H7 (cell line): ENCODE measurements around the gene NCKAP1. TPM values are rescaled to one million over a fixed set of nuclear protein-coding genes. Genes with fewer than 3 reads are reported as not detected.
"Not testable (repeated sequence)": the region's sequence is repeated elsewhere in the genome, so short reads cannot be mapped to it uniquely, and the experiment has no call there.

ENCODE experiments used
- DNase-seq: peaks from one replicate; pipeline ENCODE4 v3.0.0; 2012
- H3K27me3 ChIP-seq: 2 replicates; pipeline ENCODE4 v1.6.0; 2011; ENCODE audit warnings: mild to moderate bottlenecking, low read length; ENCODE audit not compliant: control insufficient read depth, insufficient read depth
- H3K36me3 ChIP-seq: replicated peaks from 2 replicates; pipeline ENCODE4 v1.5.1; 2011; ENCODE audit warnings: low read length; ENCODE audit not compliant: control insufficient read depth, insufficient read depth
- H3K4me3 ChIP-seq: 2 replicates; pipeline ENCODE4 v1.5.1; 2011; ENCODE audit warnings: low read depth, mild to moderate bottlenecking, control low read depth, low read length, moderate library complexity; ENCODE audit not compliant: insufficient read depth
- total RNA-seq: library from RNA; depleted of rRNA; stranded (reverse); fragments of >200 nt; shearing (Covaris generic); gene quantifications from 2 replicates; pipeline ENCODE4 v1.2.3, GENCODE V29; 2014

Gene NCKAP1
- total RNA-seq, 1 experiment from 2014 or later: 135 TPM

- no peak for DNase-seq
- Histone ChIP-seq H3K36me3 (no peaks in the 10 kb centered on the region), H3K4me3 (no peak overlapping the region), H3K27me3 (no peaks in the 10 kb centered on the region)
Observed at GRCh38 chr2:182887753-182888415, 150.4 kb downstream of the NCKAP1 start.

- H3K36me3 ChIP-seq: no peaks in the 10 kb centered on the region
Observed at GRCh38 chr2:182887093-182887492, 151.2 kb downstream of the NCKAP1 start.

GRCh38 chr2:182885771-182886170 lies 152.5 kb downstream of the NCKAP1 start:
- no peak overlapping the region for H3K4me3 ChIP-seq
- H3K27me3 ChIP-seq: no peaks in the 10 kb centered on the region
- H3K36me3 ChIP-seq: no peaks in the 10 kb centered on the region
- DNase-seq: no peak

More at GRCh38 chr2:182887093-182887492, 151.2 kb downstream of the NCKAP1 start:
- no peaks in the 10 kb centered on the region for H3K27me3 ChIP-seq
- no peak overlapping the region for H3K4me3 ChIP-seq
- DNase-seq: no peak

- Histone ChIP-seq H3K27me3 (no peaks in the 10 kb centered on the region), H3K36me3 (no peaks in the 10 kb centered on the region), H3K4me3 (no peak overlapping the region)
- DNase-seq: no peak
Observed at GRCh38 chr2:182883451-182883850, 154.8 kb downstream of the NCKAP1 start.

- not testable (repeated sequence) for DNase-seq, H3K36me3 ChIP-seq, H3K4me3 ChIP-seq, H3K27me3 ChIP-seq
Observed at GRCh38 chr2:182880100-182880499, 158.2 kb downstream of the NCKAP1 start.

GRCh38 chr2:182876653-182877052 lies 161.6 kb downstream of the NCKAP1 start:
- H3K27me3 ChIP-seq, H3K4me3 ChIP-seq, DNase-seq, H3K36me3 ChIP-seq: not testable (repeated sequence)

- Histone ChIP-seq H3K27me3 (peaks cover 24% of the 10 kb centered on the region), H3K36me3 (no peaks in the 10 kb centered on the region), H3K4me3 (no peak overlapping the region)
- DNase-seq: peak; percentile 63
Observed at GRCh38 chr2:182870227-182870626, 168.0 kb downstream of the NCKAP1 start.

- DNase-seq: peak; percentile 33
- Histone ChIP-seq H3K27me3 (peaks cover 28% of the 10 kb centered on the region), H3K36me3 (no peaks in the 10 kb centered on the region), H3K4me3 (no peak overlapping the region)
Observed at GRCh38 chr2:182868054-182868796, 170.0 kb downstream of the NCKAP1 start.

- Histone ChIP-seq H3K4me3 (peak overlapping the region; percentile 61), H3K36me3 (no peaks in the 10 kb centered on the region), H3K27me3 (peaks cover 28% of the 10 kb centered on the region)
- peak; percentile 37 for DNase-seq
Observed at GRCh38 chr2:182867426-182868053, 170.7 kb downstream of the NCKAP1 start.

GRCh38 chr2:182866461-182867406 lies 171.5 kb downstream of the NCKAP1 start, which contains the start of gene FRZB:
Gene FRZB (minus strand): TSS chr2:182866637. CDS start chr2:182866552, 85 bp downstream.
- peaks cover 28% of the 10 kb centered on the region for H3K27me3 ChIP-seq
- H3K36me3 ChIP-seq: no peaks in the 10 kb centered on the region
- peak; percentile 83 for DNase-seq
- peak within 1 kb of the TSS; percentile 61 for H3K4me3 ChIP-seq

GRCh38 chr2:182866095-182866460 lies 172.2 kb downstream of the NCKAP1 start:
- no peaks in the 10 kb centered on the region for H3K36me3 ChIP-seq
- no peak for DNase-seq
- peaks cover 28% of the 10 kb centered on the region for H3K27me3 ChIP-seq
- peak overlapping the region; percentile 61 for H3K4me3 ChIP-seq

- peaks cover 28% of the 10 kb centered on the region for H3K27me3 ChIP-seq
- no peak for DNase-seq
- H3K36me3 ChIP-seq: no peaks in the 10 kb centered on the region
- H3K4me3 ChIP-seq: no peak overlapping the region
Observed at GRCh38 chr2:182864949-182865570, 173.2 kb downstream of the NCKAP1 start.

- peaks cover 28% of the 10 kb centered on the region for H3K27me3 ChIP-seq
- H3K4me3 ChIP-seq: no peak overlapping the region
- DNase-seq: no peak
- no peaks in the 10 kb centered on the region for H3K36me3 ChIP-seq
Observed at GRCh38 chr2:182863642-182864041, 174.6 kb downstream of the NCKAP1 start.

- Histone ChIP-seq H3K27me3 (peaks cover 21% of the 10 kb centered on the region), H3K36me3 (no peaks in the 10 kb centered on the region), H3K4me3 (no peak overlapping the region)
- DNase-seq: no peak
Observed at GRCh38 chr2:182862091-182862490, 176.2 kb downstream of the NCKAP1 start.
